Keratinocyte (primary cell): ENCODE measurements around the gene CD96. TPM values are rescaled to one million over a fixed set of nuclear protein-coding genes. Genes with fewer than 3 reads are reported as not detected.

ENCODE experiments used
- DNase-seq: peaks from one replicate; pipeline ENCODE4 v3.0.0-alpha.2; 2011; ENCODE audit warnings: low read depth, missing footprints, low spot score
- FAIRE-seq: peaks from 2 replicates; lab custom pipeline; 2011; peaks lifted over from hg19 to GRCh38; lab: Jason Lieb, UNC
- H2AFZ ChIP-seq: 2 replicates; pipeline ENCODE4 v1.6.0; 2012; ENCODE audit warnings: low read length, control low read depth, inconsistent platforms; ENCODE audit not compliant: control insufficient read depth
- H3K27ac ChIP-seq: 2 replicates; pipeline ENCODE4 v1.5.1; 2011; ENCODE audit warnings: low read length; ENCODE audit not compliant: control insufficient read depth, insufficient read depth
- H3K27me3 ChIP-seq: 3 replicates; pipeline ENCODE4 v1.6.0; 2011; ENCODE audit warnings: low read length; ENCODE audit not compliant: control insufficient read depth, insufficient read depth; ENCODE audit errors: extremely low read depth
- H3K36me3 ChIP-seq, 2 experiments: 2 replicates in 1 of 2; 3 replicates in 1 of 2; pipeline ENCODE4 v1.5.1; 2011; ENCODE audit warnings: low read length in 2 of 2, mild to moderate bottlenecking in 1 of 2; ENCODE audit not compliant: control insufficient read depth in 2 of 2, insufficient read depth in 2 of 2; ENCODE audit errors: extremely low read depth in 1 of 2
- H3K4me1 ChIP-seq: 3 replicates; pipeline ENCODE4 v1.5.1; 2011; ENCODE audit warnings: low read length; ENCODE audit not compliant: control insufficient read depth, insufficient read depth; ENCODE audit errors: extremely low read depth
- H3K4me2 ChIP-seq: 3 replicates; pipeline ENCODE4 v1.6.0; 2011; ENCODE audit warnings: low read depth, low read length; ENCODE audit not compliant: control insufficient read depth, insufficient read depth; ENCODE audit errors: extremely low read depth
- H3K4me3 ChIP-seq, 3 experiments: fragments of 200-600 bp in 1 of 3; sonication (generic) in 1 of 3; 2 replicates in 2 of 3; 3 replicates in 1 of 3; pipeline ENCODE4 v1.5.1; 2011 to 2016; ENCODE audit warnings: low read length in 3 of 3, mild to moderate bottlenecking in 3 of 3, control low read depth in 2 of 3, inconsistent platforms in 1 of 3, low read depth in 1 of 3, mixed read lengths in 1 of 3, mixed run types in 1 of 3, moderate library complexity in 1 of 3; ENCODE audit not compliant: control insufficient read depth in 2 of 3, insufficient read depth in 2 of 3; ENCODE audit errors: extremely low read depth in 1 of 3
- H3K79me2 ChIP-seq: 2 replicates; pipeline ENCODE4 v1.6.0; 2012; ENCODE audit warnings: low read length; ENCODE audit not compliant: control insufficient read depth, insufficient read depth
- H3K9ac ChIP-seq: 3 replicates; pipeline ENCODE4 v1.6.0; 2011; ENCODE audit warnings: low read length; ENCODE audit not compliant: control insufficient read depth, insufficient read depth; ENCODE audit errors: extremely low read depth
- H3K9me1 ChIP-seq: 3 replicates; pipeline ENCODE4 v1.6.0; 2011; ENCODE audit warnings: low read length; ENCODE audit not compliant: control insufficient read depth, insufficient read depth; ENCODE audit errors: extremely low read depth
- H3K9me3 ChIP-seq: 2 replicates; pipeline ENCODE4 v1.5.1; 2012; ENCODE audit warnings: low read depth, low read length; ENCODE audit not compliant: control insufficient read depth
- H4K20me1 ChIP-seq: 3 replicates; pipeline ENCODE4 v1.6.0; 2011; ENCODE audit warnings: low read length; ENCODE audit not compliant: control insufficient read depth, insufficient read depth; ENCODE audit errors: extremely low read depth
- CTCF ChIP-seq, 3 experiments: IDR thresholded peaks in 1 of 3; conservative IDR thresholded peaks in 1 of 3; optimal IDR thresholded peaks in 1 of 3; 2 replicates in 2 of 3; 3 replicates in 1 of 3; pipeline versions ENCODE3 to v1.5.1; 2011; ENCODE audit warnings: low read length in 3 of 3, mild to moderate bottlenecking in 3 of 3, moderate library complexity in 2 of 3, control low read depth in 1 of 3, inconsistent platforms in 1 of 3; ENCODE audit not compliant: insufficient read depth in 2 of 3; ENCODE audit errors: extremely low read depth in 1 of 3
- EZH2 ChIP-seq: IDR thresholded peaks from one replicate; pipeline ENCODE4 v1.6.1; 2012; ENCODE audit warnings: inconsistent platforms, mild to moderate bottlenecking, low read length, moderate library complexity
- dilution Hi-C: fragments of 300-500 bp; cut with MboI; formaldehyde crosslinking; loops from one replicate; pipeline ENCODE4 v1.7.0; 2020; ENCODE audit warnings: low sequenced_read_pairs; ENCODE audit not compliant: extremely low pct_ligation_motif_present
- polyA plus RNA-seq, 5 experiments: library from polyadenylated mRNA; depleted of rRNA in 3 of 5; stranded (reverse) in 3 of 5; stranded (forward) in 1 of 5; unstranded in 1 of 5; fragments of >200 nt; gene quantifications; 1 replicate in 1 of 5; 2 replicates in 3 of 5; 3 replicates in 1 of 5; pipeline versions ENCODE4 v1.2.1 to v1.2.3, GENCODE V29; 2011 to 2012; ENCODE audit warnings: missing spikeins in 2 of 5, low read depth in 1 of 5, low replicate concordance in 1 of 5

CD96 gene
- polyA plus RNA-seq, 1 donor (not counting 4 experiments of a cell fraction or from before 2014, with no cell fraction given): 0.13 TPM

DNA sequence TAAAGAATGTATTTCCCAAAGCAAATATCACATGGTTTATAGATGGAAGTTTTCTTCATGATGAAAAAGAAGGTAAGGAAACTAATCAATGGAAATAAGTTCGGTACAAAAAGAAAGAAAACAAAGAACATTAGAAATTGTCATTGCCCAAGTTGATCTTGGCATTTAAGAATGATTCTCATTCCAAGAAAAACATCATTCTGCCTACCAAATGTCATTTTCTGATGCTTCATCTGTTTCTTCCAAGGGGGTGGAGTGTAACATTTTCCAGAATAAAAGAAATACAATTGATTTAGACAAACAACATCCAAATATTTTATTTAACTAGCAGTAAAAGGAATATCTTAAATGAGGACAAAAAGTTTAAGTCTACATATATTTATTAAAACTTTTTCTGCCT is 56.1 kb downstream of the CD96 start:
- Histone ChIP-seq H4K20me1 (no peaks in the 10 kb centered on the region), H3K9me1 (no peaks in the 10 kb centered on the region), H3K4me1 (no peaks in the 10 kb centered on the region), H3K4me3 (no peak overlapping the region), H3K4me2 (no peak overlapping the region), H3K27me3 (no peaks in the 10 kb centered on the region), H3K9ac (no peak overlapping the region), H2AFZ (no peak overlapping the region), H3K9me3 (no peaks in the 10 kb centered on the region), H3K27ac (no peak overlapping the region), H3K79me2 (peaks cover 20% of the 10 kb centered on the region), H3K36me3 (peaks cover 0 to 10% of the 10 kb centered on the region in 2 experiments)
- dilution Hi-C loops: loop anchor here (25.0 kb wide), 1 partner anchor 89 kb away; no protein-coding TSS in a partner anchor
- FAIRE-seq (no peak), DNase-seq (no peak)
- TF ChIP-seq CTCF (optimal IDR thresholded peaks at IDR 0.05 in 1 of 3, IDR thresholded peaks at IDR 0.05 in 1 of 3, conservative IDR thresholded peaks at IDR 0.05 in 1 of 3; ENCODE audit: extremely low read depth in 1 of 3, insufficient read depth in 2 of 3, low read length in 3 of 3) (no peak), EZH2 (no peak)

DNA sequence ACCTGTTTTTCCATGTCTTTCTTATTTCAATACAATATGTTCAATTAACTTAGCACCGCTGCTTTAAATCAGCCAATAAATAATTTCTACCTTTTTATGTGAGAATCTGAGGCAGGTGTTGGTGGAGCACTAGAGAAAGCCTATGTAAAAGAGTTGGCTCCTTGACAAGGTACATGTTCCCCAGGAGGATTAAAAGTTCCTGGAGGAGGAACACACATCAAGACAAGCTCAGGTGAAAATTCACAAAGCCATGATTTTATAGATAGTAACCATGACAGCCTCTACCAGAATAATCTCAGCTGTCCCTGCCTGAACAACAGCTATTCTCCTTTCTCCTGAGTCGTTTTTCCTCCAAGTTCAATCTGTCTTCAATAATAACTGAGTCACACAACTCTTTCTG is 56.6 kb downstream of the CD96 start:
- TF ChIP-seq CTCF (optimal IDR thresholded peaks at IDR 0.05 in 1 of 3, IDR thresholded peaks at IDR 0.05 in 1 of 3, conservative IDR thresholded peaks at IDR 0.05 in 1 of 3; ENCODE audit: extremely low read depth in 1 of 3, insufficient read depth in 2 of 3, low read length in 3 of 3): no peak
- TF ChIP-seq EZH2: no peak
- dilution Hi-C loops: loop anchor here (25.0 kb wide), 1 partner anchor 89 kb away; no protein-coding TSS in a partner anchor
- no peaks in the 10 kb centered on the region for H3K27me3 ChIP-seq
- H4K20me1 ChIP-seq: no peaks in the 10 kb centered on the region
- H3K4me1 ChIP-seq: no peaks in the 10 kb centered on the region
- H3K9me1 ChIP-seq: no peaks in the 10 kb centered on the region
- peaks cover 0 to 6% of the 10 kb centered on the region in 2 experiments for H3K36me3 ChIP-seq
- H2AFZ ChIP-seq: no peak overlapping the region
- H3K9me3 ChIP-seq: no peaks in the 10 kb centered on the region
- DNase-seq (no peak), FAIRE-seq (no peak)
- H3K27ac ChIP-seq: no peak overlapping the region
- no peak overlapping the region for H3K4me3 ChIP-seq
- no peak overlapping the region for H3K4me2 ChIP-seq
- H3K79me2 ChIP-seq: peaks cover 16% of the 10 kb centered on the region
- no peak overlapping the region for H3K9ac ChIP-seq
